Left hindlimb (tissue), 1 donor: ENCODE results near the gene ELOA.
"Not testable (repeated sequence)": the region's sequence is repeated elsewhere in the genome, so short reads cannot be mapped to it uniquely, and the experiment has no call there.

Experiments used
- DNase-seq: peaks from one replicate; pipeline ENCODE4 v3.0.0-alpha.2; 2018

The ELOA gene

DNA sequence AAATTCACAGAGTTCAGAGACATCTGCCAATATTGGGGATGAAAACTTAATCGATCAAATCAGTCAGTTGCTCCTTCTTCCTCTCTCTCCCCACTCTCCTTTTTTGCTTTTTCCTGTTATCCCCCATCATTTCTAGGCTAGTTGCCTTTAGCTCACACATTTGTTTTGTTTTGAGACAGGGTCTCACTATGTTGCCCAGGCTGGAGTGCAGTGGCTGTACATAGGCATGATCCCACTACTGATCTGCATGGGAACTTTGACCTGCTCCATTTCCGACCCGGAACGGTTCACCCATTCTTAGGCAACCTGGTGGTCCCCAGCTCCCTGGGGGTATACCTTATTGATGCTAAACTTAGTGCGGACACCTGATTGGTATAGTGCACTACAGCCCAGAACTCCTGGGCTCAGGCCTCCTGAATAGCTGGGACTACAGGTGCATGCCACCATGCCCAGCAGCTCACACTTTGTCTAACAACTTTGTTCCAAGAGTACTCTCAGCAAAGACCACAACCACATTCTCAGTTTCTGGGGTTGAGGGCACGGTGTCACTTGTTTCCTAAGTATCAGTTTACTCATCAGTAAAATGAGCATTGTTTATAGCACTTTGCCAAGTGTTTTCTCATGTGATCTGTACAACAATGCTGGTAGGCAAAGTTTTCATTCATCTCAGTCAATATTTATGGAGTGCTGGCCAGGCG lies 6.7 kb upstream of the ELOA start:
- no peak for DNase-seq

DNA sequence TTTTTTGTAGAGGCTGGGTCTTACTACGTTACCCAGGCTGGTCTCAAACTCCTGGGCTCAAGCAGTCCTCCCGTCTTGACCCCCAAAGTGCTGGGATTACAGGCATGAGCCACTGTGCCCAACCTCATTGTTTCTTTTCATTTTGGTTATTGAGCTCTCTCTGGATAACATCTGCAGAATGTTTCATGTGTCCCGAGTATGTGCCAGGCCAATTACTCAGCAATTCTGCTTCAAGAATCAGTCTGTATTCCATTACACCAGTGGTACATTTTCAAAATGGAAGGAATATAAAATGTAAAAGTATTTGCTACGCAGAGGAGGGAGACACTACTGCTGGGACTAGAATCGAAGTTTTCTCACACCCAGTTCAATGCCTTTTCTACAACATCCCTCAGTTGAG lies 1.7 kb upstream of the ELOA start:
- no peak for DNase-seq

- no peak for DNase-seq
Observed at GRCh38 chr1:23742670-23743286, 493 bp upstream of the ELOA start.

GRCh38 chr1:23745515-23745914 lies 2.2 kb downstream of the ELOA start:
- DNase-seq: no peak

DNA sequence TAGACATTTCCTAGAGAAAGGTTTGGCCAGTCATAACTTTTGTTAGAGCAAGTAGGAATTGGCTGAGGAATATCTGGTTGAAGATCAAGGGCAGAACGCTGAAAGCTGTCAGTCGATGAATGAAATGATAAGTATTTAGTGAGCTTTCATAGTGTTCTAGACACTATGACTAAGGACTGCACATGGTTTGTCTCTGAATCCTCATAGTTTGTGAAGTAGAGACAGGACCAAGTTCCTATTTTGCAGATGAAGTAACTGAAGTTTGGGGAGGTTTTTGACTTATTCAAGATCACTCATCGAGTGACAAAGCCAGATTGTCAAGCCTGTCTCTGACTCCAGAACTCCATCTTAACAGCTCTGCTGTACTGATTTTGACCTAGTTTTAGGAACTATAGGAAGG lies 4.7 kb downstream of the ELOA start:
- no peak for DNase-seq

DNA sequence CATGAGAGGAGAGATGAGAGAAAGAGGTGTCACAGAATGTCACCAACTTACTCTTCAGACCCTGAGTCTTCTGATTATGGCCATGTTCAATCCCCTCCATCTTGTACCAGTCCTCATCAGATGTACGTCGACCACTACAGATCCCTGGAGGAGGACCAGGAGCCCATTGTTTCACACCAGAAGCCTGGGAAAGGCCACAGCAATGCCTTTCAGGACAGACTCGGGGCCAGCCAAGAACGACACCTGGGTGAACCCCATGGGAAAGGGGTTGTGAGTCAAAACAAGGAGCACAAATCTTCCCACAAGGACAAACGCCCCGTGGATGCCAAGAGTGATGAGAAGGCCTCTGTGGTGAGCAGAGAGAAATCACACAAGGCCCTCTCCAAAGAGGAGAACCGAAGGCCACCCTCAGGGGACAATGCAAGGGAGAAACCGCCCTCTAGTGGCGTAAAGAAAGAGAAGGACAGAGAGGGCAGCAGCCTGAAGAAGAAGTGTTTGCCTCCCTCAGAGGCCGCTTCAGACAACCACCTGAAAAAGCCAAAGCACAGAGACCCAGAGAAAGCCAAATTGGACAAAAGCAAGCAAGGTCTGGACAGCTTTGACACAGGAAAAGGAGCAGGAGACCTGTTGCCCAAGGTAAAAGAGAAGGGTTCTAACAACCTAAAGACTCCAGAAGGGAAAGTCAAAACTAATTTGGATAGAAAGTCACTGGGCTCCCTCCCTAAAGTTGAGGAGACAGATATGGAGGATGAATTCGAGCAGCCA lies 8.0 kb downstream of the ELOA start:
- no peak for DNase-seq

DNA sequence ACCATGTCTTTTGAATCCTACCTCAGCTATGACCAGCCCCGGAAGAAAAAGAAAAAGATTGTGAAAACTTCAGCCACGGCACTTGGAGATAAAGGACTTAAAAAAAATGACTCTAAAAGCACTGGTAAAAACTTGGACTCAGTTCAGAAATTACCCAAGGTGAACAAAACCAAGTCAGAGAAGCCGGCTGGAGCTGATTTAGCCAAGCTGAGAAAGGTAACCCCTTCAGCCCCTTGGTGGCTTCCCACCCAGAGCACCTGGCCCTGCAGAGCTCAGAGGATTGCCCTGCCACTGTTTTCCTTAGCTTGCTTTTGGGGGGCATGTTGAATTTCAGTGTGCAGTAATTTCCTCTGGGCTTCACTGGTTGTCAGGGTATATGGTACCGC lies 8.5 kb downstream of the ELOA start:
- no peak for DNase-seq

GRCh38 chr1:23752909-23753308 lies 9.6 kb downstream of the ELOA start:
- no peak for DNase-seq

- DNase-seq: no peak
Observed at GRCh38 chr1:23756676-23757075, 13.4 kb downstream of the ELOA start.

- no peak for DNase-seq
Observed at GRCh38 chr1:23757812-23758211, 14.5 kb downstream of the ELOA start.

- DNase-seq: no peak
Observed at GRCh38 chr1:23759277-23759676, 16.0 kb downstream of the ELOA start.

DNA sequence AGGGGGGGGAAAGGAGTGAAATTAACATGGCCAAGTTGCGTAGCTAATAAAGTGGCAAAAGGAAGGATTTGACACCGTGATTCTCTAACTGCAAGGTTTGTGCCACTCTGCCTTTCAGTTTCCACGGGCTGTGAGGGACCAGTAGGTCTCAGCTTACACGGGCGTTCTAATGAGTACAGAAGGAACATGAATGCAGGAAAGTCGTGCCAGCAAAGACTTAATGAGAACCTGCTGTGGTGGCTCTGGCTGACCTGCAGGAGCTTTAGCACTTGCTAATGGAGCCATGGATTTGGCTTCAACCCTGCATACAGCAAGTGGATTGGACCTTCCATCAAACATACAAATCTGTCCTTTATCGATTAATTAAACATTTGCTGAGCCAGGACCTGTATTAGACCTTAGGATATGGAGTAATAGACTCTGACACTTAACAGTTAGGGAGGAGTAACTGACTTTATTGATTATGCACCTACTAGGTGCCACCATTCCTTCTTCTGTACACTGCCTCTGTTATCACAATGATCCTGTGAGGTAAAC lies 19.8 kb downstream of the ELOA start:
- DNase-seq: no peak

DNA sequence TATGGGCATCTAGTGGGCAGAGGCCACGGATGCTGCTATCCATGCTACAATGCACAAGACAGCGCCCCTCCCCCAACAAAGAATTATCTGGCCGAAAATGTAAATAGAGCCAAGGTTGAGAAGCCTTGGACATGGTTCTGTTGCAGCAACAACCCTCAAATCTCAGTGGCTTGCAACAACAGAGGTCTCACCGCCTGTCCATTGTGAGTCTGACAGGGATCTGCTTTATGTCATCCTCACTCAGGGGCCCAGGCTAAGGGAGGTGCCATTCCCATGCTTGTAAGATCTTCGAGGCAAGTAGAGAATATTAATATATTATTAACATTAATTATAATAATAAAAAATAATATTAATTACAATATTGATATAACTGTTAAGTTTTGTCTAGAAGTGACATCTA lies 25.5 kb downstream of the ELOA start:
- DNase-seq: no peak

DNA sequence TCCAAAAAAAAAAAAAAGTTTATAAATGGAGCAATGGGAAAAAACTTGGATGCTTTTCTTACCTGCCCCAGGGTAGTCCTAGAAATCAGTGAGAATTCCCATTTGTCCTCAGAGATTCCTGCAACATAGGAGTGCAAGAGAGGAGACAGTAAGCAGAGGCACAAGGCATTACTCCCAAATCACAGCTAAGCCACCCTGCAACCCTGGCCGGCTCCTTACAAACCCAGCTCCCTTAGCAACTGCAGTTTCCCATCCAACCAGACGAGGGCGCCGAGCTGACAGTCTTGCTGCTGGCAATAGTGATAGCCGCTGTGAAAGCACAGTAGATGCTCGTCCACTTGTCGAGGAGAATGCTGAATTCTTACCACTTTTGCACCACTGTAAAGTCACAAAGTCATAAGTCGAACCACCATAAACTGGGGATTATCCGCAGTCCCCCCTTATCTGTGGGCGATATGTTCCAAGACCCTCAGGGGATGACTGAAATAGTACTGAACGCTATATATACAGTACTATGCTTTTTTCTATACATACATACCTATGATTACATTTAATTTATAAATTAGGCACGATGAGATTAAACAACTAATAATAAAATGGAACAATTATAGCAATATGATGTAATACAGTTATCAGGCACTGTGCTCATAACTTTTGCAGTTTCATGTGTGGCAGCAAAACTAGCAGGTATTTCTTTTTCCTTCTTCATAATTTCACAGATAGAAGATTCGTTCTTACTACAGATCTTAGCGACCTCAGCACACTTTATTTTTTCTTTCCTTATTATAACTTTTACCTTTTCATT lies 29.0 kb downstream of the ELOA start:
- DNase-seq: peak; percentile 81

- DNase-seq: no peak
Observed at GRCh38 chr1:23772854-23773242, 29.6 kb downstream of the ELOA start.

GRCh38 chr1:23774174-23774880 lies 31.1 kb downstream of the ELOA start:
- DNase-seq: no peak

- DNase-seq: no peak
Observed at GRCh38 chr1:23776217-23776616, 32.9 kb downstream of the ELOA start.

DNA sequence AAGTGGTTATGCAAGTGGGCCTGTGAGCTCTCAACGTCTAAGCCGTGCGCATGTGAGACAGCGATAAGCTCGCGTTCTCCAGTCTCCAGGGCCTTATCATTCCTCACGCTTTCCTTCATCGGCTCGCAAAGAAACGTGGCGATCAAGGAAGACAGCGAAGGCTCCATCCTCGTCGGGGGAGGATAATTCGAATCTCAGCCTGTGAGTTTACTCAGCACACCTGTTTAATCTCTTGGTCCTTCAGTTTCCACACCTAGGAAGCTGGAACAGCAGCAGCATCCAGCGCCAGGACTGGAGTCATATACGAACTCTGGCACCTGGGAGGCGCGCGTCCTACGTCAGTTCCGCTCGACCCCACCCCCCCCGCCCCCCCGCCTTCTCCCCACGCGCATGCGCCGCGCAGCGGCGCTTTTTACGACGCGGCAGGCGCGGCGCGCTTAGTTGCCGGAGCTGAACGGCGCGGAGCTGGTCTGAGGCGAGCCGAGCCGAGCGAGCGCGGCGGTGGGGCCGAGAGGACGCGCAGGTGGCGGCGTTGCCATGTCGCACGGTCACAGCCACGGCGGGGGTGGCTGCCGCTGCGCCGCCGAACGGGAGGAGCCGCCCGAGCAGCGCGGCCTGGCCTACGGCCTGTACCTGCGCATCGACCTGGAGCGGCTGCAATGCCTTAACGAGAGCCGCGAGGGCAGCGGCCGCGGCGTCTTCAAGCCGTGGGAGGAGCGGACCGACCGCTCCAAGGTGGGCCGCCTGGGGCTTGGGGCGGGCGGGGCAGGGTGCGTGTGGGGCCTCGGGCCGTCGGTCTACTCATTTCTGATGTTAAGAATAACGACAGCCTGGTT lies 34.9 kb downstream of the ELOA start, which contains the start of gene PITHD1:
PITHD1 (plus strand) TSS at position 440 of the 836 bp plus-strand sequence; CDS start at position 538, 98 bp downstream.
- DNase-seq: peak; percentile 91

- DNase-seq: no peak
Observed at GRCh38 chr1:23779826-23780371, 36.6 kb downstream of the ELOA start.

DNA sequence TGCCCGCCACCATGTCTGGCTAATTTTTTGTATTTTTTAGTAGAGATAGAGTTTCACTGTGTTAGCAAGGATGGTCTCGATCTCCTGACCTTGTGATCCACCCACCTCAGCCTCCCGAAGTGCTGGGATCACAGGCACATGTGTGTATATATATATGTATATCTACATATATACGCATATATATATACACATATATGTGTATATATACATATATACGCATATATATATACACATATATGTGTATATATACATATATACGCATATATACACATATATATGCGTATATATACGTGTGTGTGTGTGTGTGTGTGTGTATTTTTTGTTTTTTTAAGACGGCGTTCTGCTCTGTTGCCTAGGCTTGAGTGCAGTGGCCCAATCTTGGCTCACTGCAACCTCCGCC lies 39.9 kb downstream of the ELOA start:
- DNase-seq: not testable (repeated sequence)

GRCh38 chr1:23784846-23785245 lies 41.6 kb downstream of the ELOA start:
- no peak for DNase-seq
